Middle frontal gyrus (tissue), 1 donor: Measurements from ENCODE around the gene ARID4A.
"Not testable (repeated sequence)": the region's sequence is repeated elsewhere in the genome, so short reads cannot be mapped to it uniquely, and the experiment has no call there.

Source experiments
- DNase-seq: peaks from one replicate; pipeline ENCODE4 v3.0.0-alpha.2; 2015; ENCODE audit warnings: low spot score; ENCODE audit errors: extremely low spot score

The ARID4A gene, protein sequence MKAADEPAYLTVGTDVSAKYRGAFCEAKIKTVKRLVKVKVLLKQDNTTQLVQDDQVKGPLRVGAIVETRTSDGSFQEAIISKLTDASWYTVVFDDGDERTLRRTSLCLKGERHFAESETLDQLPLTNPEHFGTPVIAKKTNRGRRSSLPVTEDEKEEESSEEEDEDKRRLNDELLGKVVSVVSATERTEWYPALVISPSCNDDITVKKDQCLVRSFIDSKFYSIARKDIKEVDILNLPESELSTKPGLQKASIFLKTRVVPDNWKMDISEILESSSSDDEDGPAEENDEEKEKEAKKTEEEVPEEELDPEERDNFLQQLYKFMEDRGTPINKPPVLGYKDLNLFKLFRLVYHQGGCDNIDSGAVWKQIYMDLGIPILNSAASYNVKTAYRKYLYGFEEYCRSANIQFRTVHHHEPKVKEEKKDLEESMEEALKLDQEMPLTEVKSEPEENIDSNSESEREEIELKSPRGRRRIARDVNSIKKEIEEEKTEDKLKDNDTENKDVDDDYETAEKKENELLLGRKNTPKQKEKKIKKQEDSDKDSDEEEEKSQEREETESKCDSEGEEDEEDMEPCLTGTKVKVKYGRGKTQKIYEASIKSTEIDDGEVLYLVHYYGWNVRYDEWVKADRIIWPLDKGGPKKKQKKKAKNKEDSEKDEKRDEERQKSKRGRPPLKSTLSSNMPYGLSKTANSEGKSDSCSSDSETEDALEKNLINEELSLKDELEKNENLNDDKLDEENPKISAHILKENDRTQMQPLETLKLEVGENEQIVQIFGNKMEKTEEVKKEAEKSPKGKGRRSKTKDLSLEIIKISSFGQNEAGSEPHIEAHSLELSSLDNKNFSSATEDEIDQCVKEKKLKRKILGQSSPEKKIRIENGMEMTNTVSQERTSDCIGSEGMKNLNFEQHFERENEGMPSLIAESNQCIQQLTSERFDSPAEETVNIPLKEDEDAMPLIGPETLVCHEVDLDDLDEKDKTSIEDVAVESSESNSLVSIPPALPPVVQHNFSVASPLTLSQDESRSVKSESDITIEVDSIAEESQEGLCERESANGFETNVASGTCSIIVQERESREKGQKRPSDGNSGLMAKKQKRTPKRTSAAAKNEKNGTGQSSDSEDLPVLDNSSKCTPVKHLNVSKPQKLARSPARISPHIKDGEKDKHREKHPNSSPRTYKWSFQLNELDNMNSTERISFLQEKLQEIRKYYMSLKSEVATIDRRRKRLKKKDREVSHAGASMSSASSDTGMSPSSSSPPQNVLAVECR

DNA sequence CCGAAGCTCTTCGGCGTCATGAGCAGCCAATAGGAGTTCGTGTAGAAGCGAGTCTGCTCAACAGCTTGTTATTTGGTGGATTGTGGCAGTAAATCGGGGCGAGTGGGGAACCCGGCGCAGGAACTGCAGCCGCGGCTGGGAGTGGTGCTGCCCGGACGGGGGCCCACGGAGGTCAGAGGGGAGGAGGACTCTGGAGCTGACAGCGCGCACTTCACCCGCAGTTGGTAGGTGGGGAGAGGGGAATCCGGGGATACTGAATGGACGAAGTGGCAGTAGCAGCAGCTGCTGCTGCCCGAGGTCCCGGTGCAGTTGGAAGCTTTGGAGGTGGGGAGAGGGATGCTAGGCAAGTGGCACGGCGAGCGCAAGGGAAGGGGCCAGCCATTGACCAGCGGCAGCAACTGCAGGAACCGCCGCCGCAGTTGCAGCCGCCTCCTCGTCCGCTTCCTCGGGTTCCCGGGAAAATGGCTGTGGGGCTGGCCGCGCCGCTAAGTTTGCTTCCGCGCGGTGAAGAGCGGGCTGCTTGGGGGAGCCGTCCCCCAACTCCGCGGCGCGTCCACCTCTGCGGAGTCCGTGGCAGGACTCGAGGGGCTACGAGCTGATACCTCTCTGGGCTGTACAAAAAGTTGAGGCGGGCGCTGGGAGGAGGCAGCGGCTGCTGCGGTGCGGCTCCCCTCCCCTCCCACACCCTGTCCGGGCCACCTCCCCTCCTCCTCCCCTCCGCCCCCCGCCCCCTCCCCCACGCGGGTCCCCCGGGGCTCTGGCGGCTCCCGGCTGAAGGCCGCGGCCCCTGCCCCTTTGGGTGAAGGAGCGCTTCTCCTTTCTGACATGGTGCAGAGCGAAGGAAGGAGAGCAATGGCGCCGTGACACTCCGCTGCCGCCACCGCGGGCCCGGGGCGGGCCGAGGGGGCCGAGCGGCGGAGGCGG, at the start of gene ARID4A:
Gene ARID4A, plus strand, starts transcription at position 79 of the 924 bp plus-strand sequence. CDS start 1,300 bp downstream, outside the sequence.
- no peak for DNase-seq

DNA sequence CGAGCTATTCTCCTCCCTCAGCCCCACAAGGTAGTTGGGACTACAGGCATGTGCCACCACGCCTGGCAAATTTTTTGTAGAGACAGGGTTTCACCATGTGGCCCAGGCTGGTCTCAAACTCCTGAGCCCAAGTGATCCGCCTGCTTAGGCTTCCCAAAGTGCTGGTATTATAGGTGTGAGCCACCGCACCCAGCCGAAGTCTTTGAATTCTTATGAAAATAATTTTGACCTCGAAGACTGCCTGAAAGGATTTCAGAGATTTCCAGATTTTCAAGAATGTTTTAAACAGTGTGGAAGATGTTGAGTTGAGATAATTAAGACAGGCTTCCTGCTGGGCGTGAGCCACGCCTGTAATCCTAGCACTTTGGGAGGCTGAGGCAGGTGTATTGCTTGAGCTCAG, 48.7 kb upstream of the ARID4A start:
- DNase-seq, result no peak

DNA sequence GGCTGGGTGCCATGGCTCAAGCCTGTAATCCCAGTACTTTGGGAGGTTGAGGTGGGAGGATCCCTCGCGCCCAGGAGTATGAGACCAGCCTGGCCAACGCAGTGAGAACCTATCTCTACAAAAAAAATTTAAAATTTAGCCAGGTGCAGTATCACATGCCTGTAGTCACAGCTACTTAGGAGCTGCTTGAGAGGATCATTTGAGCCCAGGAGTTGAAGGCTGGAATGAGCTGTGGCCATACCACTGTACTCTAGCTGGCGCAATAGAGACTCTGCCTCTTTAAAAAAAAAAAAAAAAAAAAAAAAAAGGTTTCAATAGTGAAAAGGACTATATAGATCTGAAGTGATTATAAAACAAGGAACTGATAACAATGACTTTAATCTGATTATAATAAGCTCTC, 40.2 kb upstream of the ARID4A start:
- no peak for DNase-seq

DNA sequence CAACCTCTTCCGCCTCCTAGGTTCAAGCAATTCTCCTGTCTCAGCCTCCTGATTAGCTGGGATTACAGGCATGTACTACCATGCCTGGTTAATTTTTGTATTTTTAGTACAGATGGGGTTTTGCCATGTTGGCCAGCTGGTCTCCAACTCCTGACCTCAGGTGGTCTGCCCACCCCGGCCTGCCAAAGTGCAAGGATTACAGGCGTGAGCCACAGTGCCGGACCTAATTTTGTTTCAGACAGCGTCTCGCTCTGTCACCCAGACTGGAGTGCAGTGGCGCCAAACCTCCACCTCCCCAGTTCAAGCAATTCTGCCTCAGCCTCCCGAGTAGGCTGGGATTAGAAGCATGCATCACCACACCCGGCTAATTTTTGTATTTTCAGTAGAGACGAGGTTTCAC, 36.4 kb upstream of the ARID4A start:
- not testable (repeated sequence) for DNase-seq

DNA sequence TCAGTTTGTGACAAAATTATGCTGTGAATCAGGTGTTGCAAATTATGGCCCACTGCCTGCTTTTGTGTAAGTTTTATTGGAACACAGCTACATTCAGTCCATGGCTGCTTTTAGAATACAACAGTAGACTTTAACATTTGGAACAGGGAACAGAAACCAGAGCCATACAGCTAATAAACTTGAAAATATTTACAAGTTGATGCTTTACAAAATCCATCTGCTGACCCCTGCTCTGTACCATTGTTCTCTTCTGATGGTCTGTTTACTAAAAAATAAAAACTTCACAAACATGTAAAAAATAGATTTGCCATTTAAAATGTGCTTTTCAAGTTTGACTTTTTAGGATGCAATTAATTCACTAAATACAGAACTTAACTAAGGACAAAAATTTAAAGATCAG, 33.0 kb upstream of the ARID4A start:
- no peak for DNase-seq

DNA sequence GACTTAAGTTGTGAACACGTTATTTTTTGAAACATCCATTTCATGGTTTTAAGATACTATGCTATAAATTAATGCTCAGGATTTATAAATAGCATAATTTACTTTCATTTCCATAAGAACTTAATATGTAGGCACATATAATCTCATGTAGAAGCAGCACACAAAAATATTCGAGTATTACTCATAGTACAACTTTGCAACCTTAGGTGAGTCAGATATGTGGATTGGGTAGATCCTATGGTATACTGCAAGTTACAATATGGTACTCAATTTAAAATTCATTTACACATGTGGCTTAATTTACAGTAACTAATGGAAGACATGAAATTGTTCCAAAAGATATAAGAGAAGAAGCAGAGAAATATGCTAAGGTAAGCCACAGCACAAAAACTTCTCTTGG, 27.7 kb upstream of the ARID4A start:
- DNase-seq, result no peak

DNA sequence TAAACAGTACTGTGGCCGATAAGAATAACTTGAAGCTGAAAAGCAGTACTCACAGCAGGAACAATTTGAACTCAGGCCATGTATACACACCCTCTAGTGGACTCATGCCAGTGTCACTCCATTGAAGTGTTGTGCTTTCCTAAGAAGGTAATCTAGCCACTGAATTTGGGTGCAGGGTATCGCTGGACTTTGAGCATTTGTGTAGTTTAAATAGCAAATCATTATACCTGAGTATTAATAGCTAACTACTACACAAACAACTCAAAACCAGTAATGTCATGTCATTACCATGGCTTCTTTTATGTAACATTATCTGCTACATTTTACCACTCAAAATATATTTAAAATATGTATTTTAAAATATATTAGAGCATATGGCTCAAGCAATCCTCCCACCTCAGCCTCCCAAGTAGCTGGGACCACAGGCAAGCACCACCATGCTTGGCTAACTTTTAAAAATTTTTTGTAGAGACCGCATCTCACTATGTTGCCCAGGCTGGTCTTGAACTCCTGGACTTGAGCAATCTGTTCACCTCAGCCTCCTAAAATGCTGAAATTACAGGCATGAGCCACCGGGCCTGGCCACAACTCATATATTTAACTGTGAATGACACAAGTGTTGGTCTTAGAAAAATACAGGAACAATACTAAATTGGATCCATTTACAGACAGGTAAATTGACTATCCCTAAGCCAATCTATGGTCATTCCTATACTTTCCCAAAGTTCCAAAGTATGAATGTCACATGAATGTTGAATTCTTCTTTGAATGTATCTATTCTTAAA, 25.6 kb upstream of the ARID4A start:
- DNase-seq, result no peak

DNA sequence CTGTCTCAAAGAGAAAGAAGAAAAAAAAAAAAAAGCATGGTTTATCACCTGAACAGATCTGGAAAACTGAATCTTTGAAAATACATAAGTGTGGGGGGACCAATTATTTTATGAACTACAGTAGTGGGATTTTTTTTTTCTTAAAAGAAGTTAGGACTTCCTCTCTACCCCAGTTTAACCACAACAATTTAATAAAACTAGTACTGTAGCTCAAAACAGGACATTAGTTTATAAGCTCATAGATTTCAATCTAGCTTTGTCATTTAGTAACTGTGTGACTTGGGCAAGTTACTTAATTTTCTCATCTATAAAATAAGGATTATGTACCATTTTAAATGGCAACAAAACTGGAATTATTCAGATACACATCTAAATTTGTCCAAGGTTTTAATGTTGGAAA, 23.5 kb upstream of the ARID4A start:
- no peak for DNase-seq

DNA sequence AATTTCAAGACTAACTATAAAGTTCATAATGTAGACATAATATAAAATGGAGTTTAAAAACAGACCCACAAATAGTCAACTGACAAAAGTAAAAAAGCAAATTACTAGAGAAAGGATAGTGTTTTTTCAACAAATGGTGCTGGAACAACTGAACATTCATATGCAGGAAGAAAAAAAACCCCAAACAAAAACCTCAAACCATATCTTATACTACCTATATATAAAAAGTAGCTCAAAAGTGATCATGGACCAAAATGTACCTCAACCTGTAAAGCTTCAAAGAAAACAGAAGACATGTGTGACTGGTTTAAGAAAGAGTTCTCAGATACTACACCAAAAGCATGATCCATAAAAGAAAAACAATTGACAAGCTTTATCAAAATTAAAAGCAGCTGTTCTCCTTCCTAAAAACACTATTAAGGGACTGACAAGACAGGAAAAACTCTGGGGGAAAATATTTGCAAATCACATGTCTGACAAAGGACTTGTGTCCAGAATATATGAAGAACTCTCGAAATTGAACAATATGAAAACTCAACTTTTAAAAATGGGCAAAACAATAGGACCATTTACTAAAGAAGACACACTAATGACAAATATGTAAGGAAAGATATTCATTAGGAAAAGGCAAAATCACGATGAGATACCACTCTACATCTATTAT, 22.7 kb upstream of the ARID4A start:
- no peak for DNase-seq

DNA sequence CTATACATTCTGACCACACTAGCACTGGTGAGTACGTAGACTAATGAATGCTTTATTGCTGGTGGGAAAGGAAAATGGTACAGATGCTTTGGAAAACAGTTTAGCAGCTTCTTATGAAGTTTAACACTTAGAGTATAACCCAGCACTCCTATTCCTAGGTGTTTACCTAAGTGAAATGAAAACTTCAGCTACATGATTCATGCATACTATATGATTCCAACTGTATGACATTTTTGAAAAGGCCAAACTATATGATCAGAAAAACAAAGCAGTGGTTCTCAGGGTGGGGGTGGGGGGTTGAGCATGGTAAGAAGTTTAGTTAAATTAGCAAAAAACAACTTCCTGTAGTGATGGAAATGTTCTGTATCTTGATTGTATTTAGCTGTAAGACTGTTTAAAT, 22.1 kb upstream of the ARID4A start:
- no peak for DNase-seq

DNA sequence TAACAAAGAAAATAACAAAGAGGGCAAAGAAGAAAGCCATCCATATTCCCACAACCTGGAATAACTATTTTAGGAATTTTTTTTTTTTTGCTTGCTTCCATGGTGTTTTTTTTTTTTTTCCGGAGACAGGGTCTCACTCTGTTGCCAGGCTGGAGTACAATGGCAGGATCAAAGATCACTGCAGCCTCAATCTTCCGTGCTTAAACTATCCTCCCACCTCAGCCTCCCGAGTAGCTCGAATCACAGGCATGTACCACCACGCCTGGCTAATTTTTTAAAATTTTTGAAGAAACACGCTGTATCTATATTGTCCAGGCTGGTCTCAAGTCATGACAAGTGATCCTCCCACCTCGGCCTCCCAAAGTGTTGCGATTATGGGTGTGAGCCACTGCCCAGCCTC, 20.2 kb upstream of the ARID4A start:
- DNase-seq, result no peak

DNA sequence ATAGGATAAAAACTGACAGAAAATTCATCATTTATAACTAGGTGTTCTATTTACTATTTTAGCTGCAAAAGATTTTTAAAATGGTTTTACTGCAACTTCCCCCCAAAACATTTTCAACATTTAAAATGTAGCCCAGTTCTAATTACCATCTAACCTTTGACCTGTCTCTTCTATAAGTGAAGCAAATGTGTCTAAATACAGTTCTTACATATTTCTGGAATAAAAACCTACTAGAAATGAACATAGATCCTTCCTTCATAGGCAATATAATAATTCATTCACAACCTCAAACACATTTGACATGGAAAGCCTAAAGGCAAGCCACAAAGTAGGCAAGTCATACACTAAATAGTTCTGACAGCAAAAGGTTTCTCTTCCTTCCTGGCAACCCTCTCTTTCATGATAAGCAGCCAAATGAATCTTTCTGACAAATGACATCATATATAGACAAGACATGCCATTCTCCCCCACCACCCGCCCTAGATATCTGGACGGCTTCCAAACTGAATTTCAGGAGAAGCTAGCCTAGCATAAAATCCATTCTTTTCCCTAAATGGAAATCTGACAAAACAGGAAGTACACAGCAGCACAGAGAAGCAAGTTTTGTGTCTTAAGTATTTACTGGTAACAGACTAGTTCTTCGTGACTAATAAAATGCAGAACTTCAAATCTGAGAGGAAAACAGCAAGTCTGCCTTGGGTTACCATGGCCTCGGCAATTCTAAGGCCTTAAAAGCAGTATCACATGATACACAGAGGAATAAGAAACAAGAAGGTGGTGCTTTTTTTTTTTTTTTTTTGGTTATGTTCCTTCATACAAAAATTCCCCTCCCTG, 17.2 kb upstream of the ARID4A start:
- DNase-seq, result no peak

DNA sequence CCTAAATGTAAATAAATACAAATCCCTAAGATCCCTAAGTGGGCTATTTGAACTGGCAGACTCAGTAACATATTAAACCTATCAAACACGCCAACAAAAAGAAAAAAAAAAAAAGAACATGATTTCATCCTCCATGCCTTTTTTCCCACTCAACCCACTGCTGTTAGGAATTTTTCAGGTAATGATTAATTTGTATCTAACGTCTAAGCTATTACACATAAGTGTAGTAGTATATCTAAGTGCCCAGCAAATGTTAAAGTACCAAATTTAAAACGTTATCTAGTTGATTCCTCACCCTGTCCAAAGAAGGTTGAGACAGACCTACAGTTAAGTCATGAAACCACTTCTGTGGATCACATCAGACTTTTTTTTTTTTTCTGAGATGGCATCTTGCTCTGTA, 16.4 kb upstream of the ARID4A start:
- DNase-seq, result no peak

DNA sequence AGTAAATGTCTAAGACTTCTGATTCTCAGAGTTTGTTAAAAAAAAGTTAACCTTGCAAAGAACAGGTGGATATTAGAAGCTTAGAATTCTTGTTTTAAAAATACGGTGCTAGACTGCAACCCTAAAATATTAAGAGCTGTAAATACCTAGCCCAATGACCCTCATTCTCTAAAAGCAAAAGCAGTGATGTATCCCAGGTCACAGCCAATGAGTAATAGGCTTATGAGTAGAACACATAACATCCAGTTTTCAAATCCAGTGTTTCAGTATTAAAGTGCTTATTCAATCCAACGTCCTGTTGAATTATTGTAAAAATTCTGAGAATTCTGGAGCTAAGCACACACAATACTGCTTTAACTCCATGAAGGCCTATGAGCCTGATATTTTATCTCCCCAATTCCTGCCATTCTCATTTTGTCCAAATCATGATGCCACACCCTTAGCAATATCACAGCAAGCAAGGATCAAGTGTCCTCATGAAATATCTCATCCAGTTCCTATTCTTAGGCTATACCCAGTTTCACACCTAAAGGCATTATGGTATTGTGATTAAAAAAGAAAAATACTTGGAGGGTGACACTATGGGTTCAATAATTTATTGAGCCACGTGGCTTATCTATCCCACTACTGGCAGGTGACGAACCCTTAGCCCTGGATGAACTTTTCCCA, 15.3 kb upstream of the ARID4A start:
- DNase-seq, result no peak

DNA sequence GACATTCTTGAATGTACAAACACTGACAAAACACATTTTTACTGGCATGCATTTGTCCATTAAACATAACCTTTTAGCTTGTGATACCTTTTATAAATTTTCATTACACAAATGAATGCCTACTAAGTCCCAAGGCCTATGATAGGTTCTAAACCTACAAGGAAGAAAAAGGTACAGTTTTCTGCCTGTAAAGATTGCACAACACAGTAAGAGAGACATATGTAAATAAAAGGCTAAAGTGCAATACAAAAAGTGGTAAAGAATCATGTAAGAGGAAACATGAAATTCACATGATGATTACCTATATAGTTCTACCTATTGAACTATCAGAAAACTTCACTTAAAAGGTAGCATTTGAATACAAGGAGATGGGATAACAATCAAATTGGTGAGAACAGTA, 14.6 kb upstream of the ARID4A start:
- no peak for DNase-seq

DNA sequence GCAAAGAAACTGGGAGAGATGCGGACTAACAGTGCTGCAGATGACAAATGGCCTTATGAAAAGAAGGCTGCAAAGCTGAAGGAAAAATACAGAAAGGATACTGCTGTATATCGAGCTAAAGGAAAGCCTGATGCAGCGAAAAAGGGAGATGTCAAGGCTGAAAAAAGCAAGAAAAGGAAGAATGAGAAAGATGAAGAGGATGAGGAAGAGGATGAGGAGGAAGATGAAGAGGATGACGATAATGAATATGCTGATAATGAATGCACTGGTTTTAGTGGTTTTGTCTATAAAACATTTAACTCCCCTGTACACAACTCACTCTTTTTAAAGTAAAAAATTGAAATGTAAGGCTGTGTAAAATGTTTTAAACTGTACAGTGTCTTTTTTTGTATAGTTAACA, 13.2 kb upstream of the ARID4A start:
- no peak for DNase-seq

DNA sequence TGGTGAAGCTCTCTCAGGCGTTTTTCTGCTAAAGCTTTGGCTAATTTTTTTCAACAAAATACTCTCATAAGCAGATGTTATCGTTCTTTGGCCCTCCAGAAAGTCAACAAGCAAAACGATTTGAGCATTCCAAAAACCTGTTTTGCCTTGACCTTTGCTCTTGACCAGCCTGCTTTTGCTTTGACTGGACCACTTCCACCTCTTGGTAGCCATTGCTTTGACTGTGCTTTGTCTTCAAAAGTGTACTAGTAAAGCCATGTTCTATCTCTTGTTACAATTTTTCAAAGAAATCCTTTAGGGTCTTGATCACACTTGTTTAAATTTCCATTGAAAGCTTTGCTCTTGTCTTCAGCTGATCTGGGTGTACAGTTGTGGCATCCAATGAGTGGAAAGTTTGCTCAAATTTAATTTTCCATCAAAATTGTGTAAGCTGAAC, 10.7 kb upstream of the ARID4A start:
- no peak for DNase-seq
